Subcutaneous adipose tissue (tissue), 4 donors: ENCODE measurements around the gene NECTIN3. TPM values are rescaled to one million over a fixed set of nuclear protein-coding genes. Genes with fewer than 3 reads are reported as not detected.

Experiments used
- CTCF ChIP-seq: fragments of 450-650 bp; IDR thresholded peaks from one replicate; pipeline ENCODE4 v1.5.1; 2016; ENCODE audit warnings: low read depth, mild to moderate bottlenecking, control low read depth, antibody characterized with exemption, moderate library complexity
- total RNA-seq, 4 donors: library from RNA; depleted of rRNA; stranded (reverse); fragments of >200 nt; gene quantifications; one replicate each; pipeline ENCODE4 v1.1.0, GENCODE V29; 2016

Gene NECTIN3
- total RNA-seq, 4 donors from 2014 or later: 19.4 to 36.7 (median 29.4) TPM

GRCh38 chr3:111040959-111041358, 30.7 kb upstream of the NECTIN3 start:
- no peak for TF ChIP-seq CTCF

GRCh38 chr3:111045564-111045963, 26.1 kb upstream of the NECTIN3 start:
- TF ChIP-seq CTCF: no peak

- TF ChIP-seq CTCF: no peak
These were observed 24.6 kb upstream of the NECTIN3 start for GRCh38 chr3:111047042-111047441.

GRCh38 chr3:111047812-111048435, 23.7 kb upstream of the NECTIN3 start:
- TF ChIP-seq CTCF: no peak

GRCh38 chr3:111051354-111051753, 20.3 kb upstream of the NECTIN3 start:
- no peak for TF ChIP-seq CTCF

- no peak for TF ChIP-seq CTCF
These were observed 3.0 kb upstream of the NECTIN3 start for GRCh38 chr3:111068574-111068973.

- TF ChIP-seq CTCF: no peak
These were observed 1.4 kb upstream of the NECTIN3 start for GRCh38 chr3:111069974-111070771.
